LoVo (cell line): ENCODE results near the gene DDX23.
"Not testable (repeated sequence)": the region's sequence is repeated elsewhere in the genome, so short reads cannot be mapped to it uniquely, and the experiment has no call there.

Experiments
- DNase-seq: peaks from one replicate; pipeline ENCODE4 v3.0.0-alpha.2; 2016; ENCODE audit warnings: low spot score

Gene DDX23

GRCh38 chr12:48862760-48863159 lies 10.8 kb upstream of the DDX23 start:
- DNase-seq = no peak

DNA sequence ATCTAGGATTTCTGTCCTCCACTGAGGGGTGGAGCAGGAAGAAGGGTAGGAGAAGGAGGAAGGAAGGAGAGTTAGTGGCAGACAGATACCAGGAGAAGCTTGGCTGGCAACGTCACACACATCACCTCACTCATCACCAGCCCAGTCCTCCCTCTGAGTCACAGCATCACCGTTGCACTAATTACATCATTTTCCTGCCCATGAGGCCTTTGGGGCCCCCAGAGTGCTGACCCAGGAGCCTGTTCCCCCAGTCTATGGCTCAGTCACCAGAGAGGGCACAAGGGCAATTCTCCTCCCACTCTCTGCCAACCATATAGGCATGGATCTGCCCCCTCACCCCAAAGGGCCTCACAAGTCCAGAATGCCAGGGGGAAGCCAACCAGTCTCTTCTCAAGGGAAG lies 9.1 kb upstream of the DDX23 start:
- no peak for DNase-seq

GRCh38 chr12:48860236-48860635 lies 8.3 kb upstream of the DDX23 start:
- DNase-seq = not testable (repeated sequence)

DNA sequence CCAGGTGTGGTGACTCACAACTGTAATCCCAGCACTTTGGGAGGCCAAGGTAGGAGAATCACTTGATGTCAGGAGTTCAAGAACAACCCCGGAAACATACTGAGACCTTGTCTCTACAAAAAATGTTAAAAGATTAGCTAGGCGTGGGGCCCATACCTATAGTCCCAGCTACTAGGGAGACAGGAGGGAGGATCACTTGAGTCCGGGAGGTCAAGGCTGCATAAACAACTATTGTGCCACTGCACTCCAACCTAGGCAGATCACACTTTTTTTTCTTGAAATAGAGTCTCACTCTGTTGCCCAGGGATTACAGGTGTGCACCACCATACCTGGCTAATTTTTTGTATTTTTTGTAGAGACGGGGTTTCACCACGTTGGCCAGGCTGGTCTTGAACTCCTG lies 7.6 kb upstream of the DDX23 start:
- no peak for DNase-seq

DNA sequence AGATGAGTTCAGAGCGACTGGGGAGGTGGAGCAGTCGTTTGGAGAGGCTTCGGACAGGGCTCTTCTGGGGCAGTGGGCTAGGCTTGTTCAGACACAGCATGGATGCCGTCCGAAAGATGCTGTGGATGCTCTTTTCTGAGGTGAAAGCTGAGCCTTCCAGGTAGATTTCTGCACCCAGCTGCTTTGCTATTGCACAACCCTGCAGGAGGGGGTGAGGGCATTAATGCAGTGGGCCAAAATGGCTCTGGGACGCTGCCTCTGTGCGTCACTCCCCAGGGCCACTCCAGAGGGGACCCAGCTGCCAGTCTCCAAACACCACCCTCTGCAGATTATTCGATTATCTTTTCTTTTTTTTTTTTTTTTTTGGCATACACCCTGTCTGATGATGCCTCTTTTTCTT lies 6.1 kb upstream of the DDX23 start:
- no peak for DNase-seq

- DNase-seq = no peak
These were observed 5.5 kb upstream of the DDX23 start for GRCh38 chr12:48857278-48857994.

GRCh38 chr12:48856379-48856778 lies 4.4 kb upstream of the DDX23 start:
- DNase-seq = no peak

DNA sequence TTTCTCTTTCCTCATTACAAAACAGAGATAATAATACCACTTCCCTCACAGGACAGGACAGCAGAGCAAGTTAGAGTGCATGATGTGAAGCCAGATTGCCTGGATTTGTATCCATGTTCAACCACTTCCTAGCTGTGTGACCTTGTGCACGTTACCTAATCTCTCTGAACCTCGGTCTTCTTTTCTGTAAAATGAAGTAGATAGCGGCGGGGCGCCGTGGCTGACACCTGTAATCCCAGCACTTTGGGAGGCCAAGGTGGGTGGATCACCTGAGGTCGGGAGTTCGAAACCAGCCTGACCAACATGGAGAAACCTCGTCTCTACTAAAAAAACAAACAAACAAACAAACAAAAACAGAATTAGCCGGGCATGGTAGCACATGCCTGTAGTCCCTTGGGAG lies 3.0 kb upstream of the DDX23 start:
- DNase-seq = not testable (repeated sequence)

DNA sequence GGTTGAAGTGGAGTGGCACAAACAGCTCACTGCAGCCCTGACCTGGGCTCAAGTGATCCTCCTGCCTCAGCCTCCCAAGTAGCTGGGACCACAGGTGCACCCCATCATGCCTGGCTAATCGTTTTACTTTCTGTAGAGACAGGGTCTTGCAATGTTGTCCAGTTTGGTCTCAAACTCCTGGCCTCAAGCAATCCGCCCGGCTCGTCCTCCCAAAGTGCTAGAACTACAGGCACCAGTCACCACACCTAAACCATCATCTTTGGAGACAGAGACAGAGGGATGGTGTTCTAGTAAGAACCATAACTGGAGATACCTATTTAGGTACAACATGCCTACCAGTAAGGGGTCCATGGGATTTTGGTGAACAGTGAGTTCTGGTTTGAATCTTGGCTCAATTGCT lies 2.5 kb upstream of the DDX23 start:
- no peak for DNase-seq

GRCh38 chr12:48852734-48853688 lies 1.0 kb upstream of the DDX23 start:
- DNase-seq = peak; percentile 91

GRCh38 chr12:48842021-48842420 lies 9.9 kb downstream of the DDX23 start:
- not testable (repeated sequence) for DNase-seq

DNA sequence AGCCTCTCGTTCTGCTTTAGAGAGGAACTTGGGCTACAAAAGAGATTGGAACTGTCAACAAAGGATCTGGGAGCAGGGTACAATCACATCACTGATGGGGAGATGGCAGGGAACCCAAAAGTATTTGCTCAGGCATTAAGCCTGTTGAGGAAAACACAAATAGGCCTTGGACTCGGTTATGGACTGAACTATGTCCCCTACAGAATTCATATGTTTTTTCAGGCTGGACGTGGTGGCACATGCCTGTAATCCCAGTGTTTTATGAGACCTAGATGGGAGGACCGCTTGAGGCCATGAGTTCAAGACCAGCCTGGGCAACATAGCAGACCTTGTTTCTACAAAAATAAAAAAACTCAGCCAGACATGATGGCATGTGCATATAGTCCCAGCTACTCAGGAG lies 13.9 kb downstream of the DDX23 start:
- DNase-seq = no peak

DNA sequence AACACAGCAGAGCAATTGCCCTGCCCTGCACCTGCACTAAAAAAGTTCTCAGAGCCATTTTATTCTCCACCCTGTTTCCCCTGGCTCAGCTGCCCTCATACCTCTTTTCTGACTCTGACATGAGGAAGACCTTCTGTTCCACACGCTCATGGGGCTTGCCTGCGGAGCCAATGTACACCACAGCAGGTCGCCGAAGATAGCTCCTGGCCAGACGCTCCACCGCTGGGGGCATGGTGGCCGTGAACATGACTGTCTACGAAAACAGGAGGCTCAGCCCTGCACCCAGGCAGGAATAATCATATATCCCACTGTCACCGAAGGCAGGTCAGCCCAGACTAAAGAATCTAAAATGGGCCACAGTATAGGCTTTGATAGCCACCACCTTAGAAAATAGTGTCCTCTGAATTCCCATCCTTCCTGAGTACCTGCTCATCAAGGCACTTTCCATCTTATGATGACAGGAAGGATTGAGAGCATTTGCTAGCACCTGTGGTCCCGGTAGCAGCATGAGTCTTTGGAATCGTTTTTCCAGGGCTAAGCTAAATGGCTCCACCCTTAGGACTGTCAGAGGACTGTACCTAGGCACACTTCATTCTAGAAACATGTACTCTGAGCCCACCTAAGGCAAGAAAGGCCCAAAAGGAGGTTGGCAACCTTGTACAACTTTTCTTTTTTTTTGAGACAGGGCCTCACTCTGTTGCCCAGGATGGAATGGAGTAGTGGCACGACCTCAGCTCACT lies 19.5 kb downstream of the DDX23 start:
- no peak for DNase-seq

DNA sequence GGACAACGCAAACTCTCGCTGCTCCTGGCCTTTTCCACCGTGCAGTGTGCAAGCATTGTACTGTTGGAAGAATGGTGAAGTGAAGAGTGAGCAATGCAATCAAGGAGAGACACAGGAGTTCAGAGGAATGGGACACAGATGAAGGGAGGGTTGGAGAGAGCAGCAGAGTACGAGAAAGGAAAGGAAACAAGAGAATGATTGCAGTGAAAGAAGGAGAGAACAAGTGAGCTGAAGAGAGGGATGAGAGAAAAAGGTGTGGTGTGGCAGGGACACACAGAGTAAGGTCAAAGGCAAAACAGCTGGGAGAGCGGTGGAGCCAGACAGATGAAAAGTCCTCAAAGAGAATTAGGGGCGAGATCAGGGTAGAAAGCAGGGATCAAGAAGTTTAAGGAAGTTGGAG lies 20.7 kb downstream of the DDX23 start:
- DNase-seq = no peak

DNA sequence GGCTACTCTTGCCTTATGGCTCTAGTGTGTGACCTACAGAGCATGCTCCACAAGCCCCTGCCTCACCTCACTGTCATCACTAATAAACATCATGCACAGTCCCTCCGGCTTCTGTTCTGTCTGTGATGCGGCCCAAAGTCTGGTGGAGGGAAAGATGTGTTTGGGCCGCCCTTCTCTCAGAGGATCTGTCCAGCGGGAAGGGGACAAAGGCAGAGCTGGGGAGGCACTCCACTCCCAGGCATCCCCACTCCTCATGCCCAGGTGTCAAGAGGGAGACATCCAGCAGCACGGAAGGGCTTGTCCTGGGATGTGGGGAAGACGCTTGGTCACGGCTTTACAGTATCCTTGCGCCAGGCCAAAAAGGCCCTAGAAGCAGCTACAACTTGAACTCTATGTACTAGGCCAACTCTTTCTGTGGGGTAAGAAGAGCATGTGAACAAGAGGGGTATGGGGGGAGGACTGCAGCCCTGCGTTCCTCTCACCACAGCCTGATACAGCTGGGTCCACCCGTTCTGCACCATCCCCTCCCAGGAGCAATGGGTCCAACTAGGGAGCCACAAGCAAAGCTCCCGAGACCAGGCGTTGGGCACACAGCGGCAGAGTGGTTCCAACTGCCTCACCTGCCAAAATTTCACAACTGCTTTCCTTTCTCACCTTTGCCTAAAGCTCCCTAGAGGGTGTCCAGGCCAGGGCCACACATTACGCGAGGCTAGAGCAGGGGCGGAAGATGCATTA lies 23.0 kb downstream of the DDX23 start:
- no peak for DNase-seq

DNA sequence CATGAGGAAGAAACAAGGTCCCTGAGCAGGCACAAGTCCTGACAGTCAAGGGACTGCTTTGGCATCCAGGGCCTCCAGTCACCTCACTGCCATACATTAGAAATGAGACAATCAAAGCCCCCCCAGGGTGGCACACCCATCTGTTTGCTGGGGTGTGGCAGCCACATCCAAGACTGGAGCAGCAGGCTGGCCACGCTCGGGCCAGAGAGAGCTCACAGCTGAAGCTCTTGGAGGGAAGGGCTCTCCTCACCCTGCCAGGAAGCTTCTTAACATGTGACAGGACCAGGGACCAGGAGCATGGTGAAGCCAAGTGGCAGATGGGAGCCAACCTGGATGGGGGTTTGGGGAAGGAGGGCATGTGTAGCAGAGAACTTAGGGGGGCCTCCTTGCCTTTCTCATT lies 23.7 kb downstream of the DDX23 start:
- no peak for DNase-seq

- DNase-seq = no peak
These were observed 24.4 kb downstream of the DDX23 start for GRCh38 chr12:48827513-48828096.

- DNase-seq = no peak
These were observed 24.9 kb downstream of the DDX23 start for GRCh38 chr12:48827026-48827425.

GRCh38 chr12:48826209-48826855 lies 25.6 kb downstream of the DDX23 start:
- no peak for DNase-seq

DNA sequence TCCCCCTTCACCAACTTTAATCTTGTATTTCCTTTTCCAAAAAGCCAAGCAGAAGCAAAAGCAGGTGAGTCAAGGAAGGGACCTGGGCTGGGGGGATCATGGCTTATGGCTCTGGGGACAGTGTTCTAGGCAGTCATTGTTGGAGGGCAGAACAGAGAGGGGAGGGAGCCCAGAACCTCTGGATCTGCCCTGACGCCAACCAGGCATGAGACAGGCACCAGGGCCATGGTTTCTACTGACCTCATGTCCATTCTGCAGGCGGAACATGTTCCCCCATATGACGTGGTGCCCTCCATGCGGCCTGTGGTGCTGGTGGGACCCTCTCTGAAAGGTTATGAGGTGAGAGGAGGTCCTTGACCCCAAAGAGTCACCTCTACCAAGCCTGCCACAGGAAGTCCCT lies 27.1 kb downstream of the DDX23 start:
- DNase-seq = no peak

DNA sequence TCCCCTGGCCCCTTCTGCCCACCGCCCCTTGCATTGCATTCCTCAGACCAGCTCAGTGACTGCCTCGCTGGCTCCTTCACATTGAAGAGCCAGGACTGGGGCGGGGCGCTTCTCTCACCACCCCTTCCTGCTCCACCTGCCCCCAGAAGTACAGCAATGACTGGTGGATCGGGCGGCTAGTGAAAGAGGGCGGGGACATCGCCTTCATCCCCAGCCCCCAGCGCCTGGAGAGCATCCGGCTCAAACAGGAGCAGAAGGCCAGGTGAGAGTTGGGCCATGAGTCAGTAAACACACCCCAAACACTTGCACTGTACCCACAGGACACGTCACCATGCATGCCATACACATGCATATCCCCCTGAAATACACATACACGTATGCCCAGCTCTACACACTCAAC lies 27.9 kb downstream of the DDX23 start:
- no peak for DNase-seq
